Measurements from ENCODE around the gene RTEL1.

GRCh38 chr20:63686492-63687321 lies 28.6 kb downstream of the RTEL1 start:
- no peak for TF ChIP-seq POLR2A (IDR thresholded peaks at IDR 0.05; ENCODE audit: low read length)
- no peak for TF ChIP-seq GATA1 (IDR thresholded peaks at IDR 0.05; ENCODE audit: low read depth, low read length)

Data from erythroblast (primary cell).